ENCODE data around the gene KITLG. TPM values are rescaled to one million over a fixed set of nuclear protein-coding genes. Genes with fewer than 3 reads are reported as not detected.

KITLG gene
- total RNA-seq, 6 experiments from 2014 or later: 0.67 to 2.8 (median 1.1) TPM

- Histone ChIP-seq H3K9me3 (no peaks in the 10 kb centered on the region), H3K4me3 (no peak overlapping the region), H3K27me3 (no peaks in the 10 kb centered on the region), H3K27ac (no peak overlapping the region), H3K36me3 (no peaks in the 10 kb centered on the region), H3K4me1 (no peaks in the 10 kb centered on the region)
- intact Hi-C loops (cut with DNase I): no loop called here
- ATAC-seq (no peak), DNase-seq (no peak)
- no peak for TF ChIP-seq POLR2A (IDR thresholded peaks at IDR 0.05)
- TF ChIP-seq, protein P1, sequence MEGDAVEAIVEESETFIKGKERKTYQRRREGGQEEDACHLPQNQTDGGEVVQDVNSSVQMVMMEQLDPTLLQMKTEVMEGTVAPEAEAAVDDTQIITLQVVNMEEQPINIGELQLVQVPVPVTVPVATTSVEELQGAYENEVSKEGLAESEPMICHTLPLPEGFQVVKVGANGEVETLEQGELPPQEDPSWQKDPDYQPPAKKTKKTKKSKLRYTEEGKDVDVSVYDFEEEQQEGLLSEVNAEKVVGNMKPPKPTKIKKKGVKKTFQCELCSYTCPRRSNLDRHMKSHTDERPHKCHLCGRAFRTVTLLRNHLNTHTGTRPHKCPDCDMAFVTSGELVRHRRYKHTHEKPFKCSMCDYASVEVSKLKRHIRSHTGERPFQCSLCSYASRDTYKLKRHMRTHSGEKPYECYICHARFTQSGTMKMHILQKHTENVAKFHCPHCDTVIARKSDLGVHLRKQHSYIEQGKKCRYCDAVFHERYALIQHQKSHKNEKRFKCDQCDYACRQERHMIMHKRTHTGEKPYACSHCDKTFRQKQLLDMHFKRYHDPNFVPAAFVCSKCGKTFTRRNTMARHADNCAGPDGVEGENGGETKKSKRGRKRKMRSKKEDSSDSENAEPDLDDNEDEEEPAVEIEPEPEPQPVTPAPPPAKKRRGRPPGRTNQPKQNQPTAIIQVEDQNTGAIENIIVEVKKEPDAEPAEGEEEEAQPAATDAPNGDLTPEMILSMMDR (IDR thresholded peaks at IDR 0.05): no peak
These were observed 24.4 kb upstream of the KITLG start for GRCh38 chr12:88604646-88605045.

GRCh38 chr12:88600272-88600671 lies 20.0 kb upstream of the KITLG start:
- ATAC-seq: no peak
- Histone ChIP-seq H3K36me3 (no peaks in the 10 kb centered on the region), H3K4me3 (no peak overlapping the region), H3K27me3 (no peaks in the 10 kb centered on the region), H3K4me1 (no peaks in the 10 kb centered on the region), H3K27ac (no peak overlapping the region), H3K9me3 (no peaks in the 10 kb centered on the region)
- 58% methylated on average over 4 of the region's 4 CpGs for WGBS (ENCODE audit: insufficient coverage, low coverage, low lambda C conversion rate, missing lambda C conversion rate)
- no peak for TF ChIP-seq POLR2A (IDR thresholded peaks at IDR 0.05)
- TF ChIP-seq, protein P1 (IDR thresholded peaks at IDR 0.05): no peak
- DNase-seq: no peak
- intact Hi-C loops (cut with DNase I): no loop called here

- intact Hi-C loops (cut with DNase I): no loop called here
- H3K4me3 ChIP-seq: no peak overlapping the region
- H3K36me3 ChIP-seq: no peaks in the 10 kb centered on the region
- no peak for TF ChIP-seq POLR2A (IDR thresholded peaks at IDR 0.05)
- TF ChIP-seq, protein P1 (IDR thresholded peaks at IDR 0.05): no peak
- no peaks in the 10 kb centered on the region for H3K9me3 ChIP-seq
- no peaks in the 10 kb centered on the region for H3K27me3 ChIP-seq
- H3K27ac ChIP-seq: no peak overlapping the region
- H3K4me1 ChIP-seq: no peaks in the 10 kb centered on the region
- ATAC-seq (no peak), DNase-seq (no peak)
These were observed 17.1 kb upstream of the KITLG start for GRCh38 chr12:88597365-88597764.

- Histone ChIP-seq H3K27ac (no peak overlapping the region), H3K4me3 (no peak overlapping the region), H3K9me3 (no peaks in the 10 kb centered on the region), H3K4me1 (no peaks in the 10 kb centered on the region), H3K27me3 (no peaks in the 10 kb centered on the region), H3K36me3 (no peaks in the 10 kb centered on the region)
- no peak for DNase-seq
- TF ChIP-seq, protein P1 (IDR thresholded peaks at IDR 0.05): no peak
- TF ChIP-seq POLR2A (IDR thresholded peaks at IDR 0.05): no peak
- intact Hi-C loops (cut with DNase I): no loop called here
- no peak for ATAC-seq
These were observed 15.4 kb upstream of the KITLG start for GRCh38 chr12:88595697-88596096.

GRCh38 chr12:88594780-88595179 lies 14.5 kb upstream of the KITLG start:
- Histone ChIP-seq H3K27me3 (no peaks in the 10 kb centered on the region), H3K27ac (no peak overlapping the region), H3K4me1 (no peaks in the 10 kb centered on the region), H3K9me3 (no peaks in the 10 kb centered on the region), H3K4me3 (no peak overlapping the region), H3K36me3 (no peaks in the 10 kb centered on the region)
- DNase-seq (no peak), ATAC-seq (no peak)
- TF ChIP-seq, protein P1 (IDR thresholded peaks at IDR 0.05): no peak
- no peak for TF ChIP-seq POLR2A (IDR thresholded peaks at IDR 0.05)
- intact Hi-C loops (cut with DNase I): no loop called here
- 74% methylated on average over 4 of the region's 4 CpGs for WGBS (ENCODE audit: insufficient coverage, low coverage, low lambda C conversion rate, missing lambda C conversion rate)
